Parietal lobe (tissue), 2 donors: ENCODE data around the gene GATAD2B. TPM values are rescaled to one million over a fixed set of nuclear protein-coding genes. Genes with fewer than 3 reads are reported as not detected.

Source experiments
- small RNA-seq: library from RNA; depleted of rRNA; stranded (forward); fragments of <200 nt; gene quantifications from one replicate; pipeline ENCODE3, GENCODE V24; 2014; ENCODE audit warnings: low replicate concordance
- total RNA-seq: library from RNA; depleted of rRNA; stranded (reverse); fragments of >200 nt; gene quantifications from one replicate; pipeline ENCODE4 v1.2.3, GENCODE V29; 2014

Gene GATAD2B
- total RNA-seq, result 30.0 TPM

GRCh38 chr1:153922972-153923925, at the start of gene GATAD2B:
Gene GATAD2B (minus strand): TSS chr1:153922972. CDS start chr1:153828347, 94,625 bp downstream.

GRCh38 chr1:153967107-153967999, 44.6 kb upstream of the GATAD2B start, which contains the start of gene CREB3L4:
Gene CREB3L4 (plus strand): TSS chr1:153967902. CDS start chr1:153968526, 624 bp downstream.

GRCh38 chr1:153963030-153963849, 40.5 kb upstream of the GATAD2B start, which contains the start of gene SLC39A1:
Gene SLC39A1 (minus strand): TSS chr1:153963537. CDS start chr1:153962715, 822 bp downstream.

GRCh38 chr1:153958111-153958960, 35.6 kb upstream of the GATAD2B start, which contains the start of gene CRTC2:
Gene CRTC2 (minus strand): TSS chr1:153958612. CDS start chr1:153958497, 115 bp downstream.

GRCh38 chr1:153946622-153947241, 24.0 kb upstream of the GATAD2B start, which contains the start of gene DENND4B:
Gene DENND4B (minus strand): TSS chr1:153946718. CDS start chr1:153944374, 2,344 bp downstream.

GRCh38 chr1:153774780-153775457, 147.9 kb downstream of the GATAD2B start, which contains the start of gene SLC27A3:
Gene SLC27A3 (plus strand): TSS chr1:153775407. CDS start chr1:153775498, 91 bp downstream.

Small RNA genes lying within 50 kb of the gene (small RNA-seq; reads per million reads assigned to genes)
- gene AL831737.1 (not detected), gene MIR6737 (not detected), gene RF00019 (not detected)

Other genes starting within 250 kb of the GATAD2B start
- gene NPR1, start 244.3 kb downstream of the GATAD2B start, total RNA-seq, result under 0.01 TPM
- 68.9 TPM for gene INTS3, start 194.9 kb downstream of the GATAD2B start, total RNA-seq
- gene SLC27A3, start 147.6 kb downstream of the GATAD2B start, total RNA-seq, result 18.2 TPM
- gene DENND4B, start 23.7 kb upstream of the GATAD2B start, total RNA-seq, result 38.8 TPM
- 6.9 TPM for gene CRTC2, start 35.6 kb upstream of the GATAD2B start, total RNA-seq
- 22.8 TPM for gene SLC39A1, start 40.6 kb upstream of the GATAD2B start, total RNA-seq
- gene CREB3L4, start 44.9 kb upstream of the GATAD2B start, total RNA-seq, result 15.7 TPM
- 56.7 TPM for gene JTB, start 54.7 kb upstream of the GATAD2B start, total RNA-seq
- 6.9 TPM for gene RAB13, start 63.4 kb upstream of the GATAD2B start, total RNA-seq
- 1,626 TPM for gene RPS27, start 67.8 kb upstream of the GATAD2B start, total RNA-seq
- gene NUP210L, start 232.1 kb upstream of the GATAD2B start, total RNA-seq, result 0.31 TPM